OCI-LY7 (cell line): ENCODE results near the gene DOCK3. TPM values are rescaled to one million over a fixed set of nuclear protein-coding genes. Genes with fewer than 3 reads are reported as not detected.

Source experiments
- BruUV-seq: library from RNA; stranded (reverse); fragments of 400-500 nt; replicated peaks from 2 replicates; lab custom pipeline; 2021; lab: Mats Ljungman, UMichigan
- CTCF ChIA-PET: fragments of 300-600 bp; sonication (Branson Sonifier 250); formaldehyde crosslinking; loops from one replicate; lab custom pipeline; 2022; ENCODE audit warnings: antibody characterized with exemption; ENCODE audit not compliant: unreplicated experiment; lab: Charles Lee
- POLR2A ChIA-PET: fragments of 300-600 bp; sonication (Branson Sonifier 250); formaldehyde crosslinking; loops from one replicate; lab custom pipeline; 2022; ENCODE audit warnings: antibody characterized with exemption; lab: Charles Lee
- DNase-seq: peaks from one replicate; pipeline ENCODE4 v3.0.0-alpha.2; 2015; ENCODE audit warnings: low spot score
- H2AFZ ChIP-seq: fragments of 200-600 bp; sonication (generic), shearing (Covaris generic); 2 replicates; pipeline ENCODE4 v1.6.1; 2014; ENCODE audit warnings: mild to moderate bottlenecking, antibody characterized with exemption, low read length, moderate library complexity
- H3K27ac ChIP-seq: fragments of 200-600 bp; sonication (generic); 2 replicates; pipeline ENCODE4 v1.5.1; 2014; ENCODE audit warnings: mixed run types, low read depth, mild to moderate bottlenecking, moderate library complexity, low read length, inconsistent platforms; ENCODE audit not compliant: poor library complexity, severe bottlenecking
- H3K36me3 ChIP-seq: fragments of 200-600 bp; sonication (generic); 2 replicates; pipeline ENCODE4 v1.6.1; 2014; ENCODE audit warnings: mild to moderate bottlenecking, antibody characterized with exemption, low read length, moderate library complexity, mixed read lengths; ENCODE audit not compliant: insufficient read depth
- H3K4me1 ChIP-seq: fragments of 200-600 bp; sonication (generic); 2 replicates; pipeline ENCODE4 v1.5.1; 2014; ENCODE audit warnings: mild to moderate bottlenecking, low read length; ENCODE audit not compliant: insufficient read depth, poor library complexity, severe bottlenecking
- H3K4me2 ChIP-seq: fragments of 200-600 bp; sonication (generic); 2 replicates; pipeline ENCODE4 v1.6.1; 2014; ENCODE audit warnings: mild to moderate bottlenecking, low read length
- H3K4me3 ChIP-seq: fragments of 200-600 bp; sonication (generic); 2 replicates; pipeline ENCODE4 v1.5.1; 2014; ENCODE audit warnings: mild to moderate bottlenecking, low read depth, low read length; ENCODE audit not compliant: poor library complexity, severe bottlenecking
- H3K79me2 ChIP-seq: fragments of 200-600 bp; sonication (generic); 2 replicates; pipeline ENCODE4 v1.6.1; 2016; ENCODE audit warnings: low read depth, mild to moderate bottlenecking, low read length, moderate library complexity, mixed read lengths; ENCODE audit not compliant: insufficient read depth
- H3K9me2 ChIP-seq: fragments of 200-600 bp; sonication (generic); 2 replicates; pipeline ENCODE4 v1.6.1; 2016; ENCODE audit warnings: mild to moderate bottlenecking, low read length, mixed read lengths; ENCODE audit not compliant: insufficient read depth
- H3K9me3 ChIP-seq: fragments of 200-600 bp; sonication (generic); 2 replicates; pipeline ENCODE4 v1.6.1; 2014; ENCODE audit warnings: mild to moderate bottlenecking, mixed run types, low read length, mixed read lengths
- H4K20me1 ChIP-seq: fragments of 200-600 bp; sonication (generic); 2 replicates; pipeline ENCODE4 v1.6.1; 2014; ENCODE audit warnings: mild to moderate bottlenecking, antibody characterized with exemption, low read length, moderate library complexity, mixed read lengths; ENCODE audit not compliant: insufficient read depth
- EZH2phosphoT487 ChIP-seq: fragments of 200-600 bp; sonication (generic); IDR thresholded peaks from 2 replicates; pipeline ENCODE4 v1.6.1; 2018; ENCODE audit warnings: low read depth, borderline replicate concordance, mild to moderate bottlenecking, mixed run types, antibody characterized with exemption, low read length, moderate library complexity, mixed read lengths
- intact Hi-C: fragments of 100-400 bp; cut with micrococcal nuclease; formaldehyde crosslinking; loops from one replicate; pipeline ENCODE4 v1.10.0; 2022; ENCODE audit not compliant: unreplicated experiment
- total RNA-seq, 2 experiments: library from RNA; depleted of rRNA in 1 of 2; stranded (reverse); fragments of >200 nt in 1 of 2; shearing (Covaris generic) in 1 of 2; gene quantifications; 2 replicates each; pipeline ENCODE4 v1.2.3, GENCODE V29; 2014 to 2022
- TF ChIP-seq, protein P1 (sequence below): fragments of 200-600 bp; sonication (generic); conservative IDR thresholded peaks from 2 replicates; pipeline ENCODE4 v1.5.1; 2014; ENCODE audit warnings: mild to moderate bottlenecking, antibody characterized with exemption, low read length, moderate library complexity, mixed read lengths

The DOCK3 gene
- total RNA-seq, 2 experiments from 2014 or later, result not detected

DNA sequence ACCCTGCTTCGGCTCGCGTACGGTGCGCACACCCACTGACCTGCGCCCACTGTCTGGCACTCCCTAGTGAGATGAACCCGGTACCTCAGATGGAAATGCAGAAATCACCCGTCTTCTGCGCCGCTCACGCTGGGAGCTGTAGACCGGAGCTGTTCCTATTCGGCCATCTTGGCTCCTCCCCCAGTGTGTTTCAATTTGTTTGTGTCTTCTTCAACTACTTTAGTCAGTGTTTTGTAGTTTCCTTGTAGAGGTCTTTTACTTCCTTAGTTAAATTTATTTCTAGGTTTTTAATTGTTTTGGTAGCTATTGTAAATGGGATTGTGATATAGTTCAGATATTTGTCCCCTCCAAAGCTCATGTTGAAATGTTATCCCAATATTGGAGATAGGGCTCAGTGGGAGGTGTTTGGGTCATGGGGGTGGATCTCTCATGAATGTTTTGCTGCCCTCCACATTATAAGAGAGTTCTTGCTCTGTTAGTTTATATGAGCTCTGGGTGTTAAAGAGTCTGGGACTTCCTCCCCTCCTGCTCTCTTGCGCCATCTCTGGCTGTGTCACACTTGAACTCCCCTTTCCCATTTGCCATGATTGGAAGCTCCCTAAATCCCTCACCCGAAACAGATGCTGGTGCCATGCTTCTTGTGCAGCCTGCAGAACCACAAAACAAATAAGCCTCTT lies 304.4 kb downstream of the DOCK3 start:
- Histone ChIP-seq H3K4me3 (no peak overlapping the region), H3K79me2 (no peaks in the 10 kb centered on the region), H4K20me1 (no peaks in the 10 kb centered on the region), H3K9me3 (no peaks in the 10 kb centered on the region), H3K9me2 (no peaks in the 10 kb centered on the region), H3K4me2 (no peak overlapping the region), H3K27ac (no peak overlapping the region), H2AFZ (no peak overlapping the region), H3K4me1 (no peaks in the 10 kb centered on the region), H3K36me3 (no peaks in the 10 kb centered on the region)
- ChIA-PET POLR2A (no interaction called here), CTCF (no interaction called here)
- TF ChIP-seq, protein P1, sequence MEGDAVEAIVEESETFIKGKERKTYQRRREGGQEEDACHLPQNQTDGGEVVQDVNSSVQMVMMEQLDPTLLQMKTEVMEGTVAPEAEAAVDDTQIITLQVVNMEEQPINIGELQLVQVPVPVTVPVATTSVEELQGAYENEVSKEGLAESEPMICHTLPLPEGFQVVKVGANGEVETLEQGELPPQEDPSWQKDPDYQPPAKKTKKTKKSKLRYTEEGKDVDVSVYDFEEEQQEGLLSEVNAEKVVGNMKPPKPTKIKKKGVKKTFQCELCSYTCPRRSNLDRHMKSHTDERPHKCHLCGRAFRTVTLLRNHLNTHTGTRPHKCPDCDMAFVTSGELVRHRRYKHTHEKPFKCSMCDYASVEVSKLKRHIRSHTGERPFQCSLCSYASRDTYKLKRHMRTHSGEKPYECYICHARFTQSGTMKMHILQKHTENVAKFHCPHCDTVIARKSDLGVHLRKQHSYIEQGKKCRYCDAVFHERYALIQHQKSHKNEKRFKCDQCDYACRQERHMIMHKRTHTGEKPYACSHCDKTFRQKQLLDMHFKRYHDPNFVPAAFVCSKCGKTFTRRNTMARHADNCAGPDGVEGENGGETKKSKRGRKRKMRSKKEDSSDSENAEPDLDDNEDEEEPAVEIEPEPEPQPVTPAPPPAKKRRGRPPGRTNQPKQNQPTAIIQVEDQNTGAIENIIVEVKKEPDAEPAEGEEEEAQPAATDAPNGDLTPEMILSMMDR, result peak; percentile 50
- TF ChIP-seq EZH2phosphoT487, result no peak
- DNase-seq, result no peak
- BruUV-seq, result no TSS peak
- intact Hi-C loops, result loop anchor here (10.0 kb wide), 1 partner anchor 364 kb away; the partner anchor contains the start of genes CISH and MAPKAPK3

DNA sequence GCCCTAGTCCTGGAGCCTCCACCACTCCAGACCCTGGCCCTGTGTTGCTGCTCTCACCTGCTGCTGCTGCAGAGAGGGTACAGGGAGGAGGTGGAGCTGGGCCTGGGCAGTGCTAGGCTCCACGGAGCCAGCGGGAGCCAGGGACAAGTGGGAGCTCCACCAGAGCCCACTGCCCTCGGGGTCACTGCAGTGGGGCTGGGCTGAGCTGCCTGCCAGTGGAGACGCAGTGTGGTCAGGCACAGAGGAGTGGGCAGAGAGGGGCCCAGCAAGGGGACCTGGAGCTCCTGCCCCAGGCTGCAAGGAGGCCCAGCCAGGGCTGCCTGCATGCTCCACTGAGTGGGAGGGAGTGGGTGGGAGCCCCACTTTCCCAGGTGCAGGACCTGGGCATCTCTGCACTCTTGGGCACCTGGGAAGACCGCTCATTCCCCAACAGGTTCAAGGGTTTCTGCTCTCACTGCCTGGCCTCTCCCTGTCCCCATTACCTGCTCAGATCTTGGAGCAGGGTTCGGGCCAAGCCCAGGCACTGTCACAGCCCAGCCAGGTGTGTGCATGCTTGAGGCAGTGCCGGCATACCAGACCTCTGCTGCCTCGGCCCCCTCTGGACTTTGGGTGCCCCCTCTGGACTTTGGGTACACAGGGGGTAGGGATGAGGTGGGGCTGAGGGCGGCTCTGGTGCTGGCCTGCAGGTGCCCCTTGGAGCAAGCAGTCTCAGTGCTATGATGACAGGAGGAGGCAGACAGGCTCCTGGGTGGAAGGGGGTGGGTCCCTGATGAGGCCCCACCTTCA lies 308.0 kb downstream of the DOCK3 start:
- Histone ChIP-seq H2AFZ (no peak overlapping the region), H3K4me2 (no peak overlapping the region), H3K79me2 (no peaks in the 10 kb centered on the region), H3K36me3 (no peaks in the 10 kb centered on the region), H3K4me3 (no peak overlapping the region), H3K27ac (no peak overlapping the region), H3K4me1 (no peaks in the 10 kb centered on the region), H4K20me1 (no peaks in the 10 kb centered on the region), H3K9me2 (no peaks in the 10 kb centered on the region), H3K9me3 (no peaks in the 10 kb centered on the region)
- no TSS peak for BruUV-seq
- ChIA-PET POLR2A (interaction anchor here (0.6 kb wide), 1 partner anchor 13 kb away, joined by 3 read pairs; no protein-coding TSS in a partner anchor), CTCF (no interaction called here)
- intact Hi-C loops, result no loop called here
- DNase-seq, result no peak
- TF ChIP-seq, protein P1, result no peak
- TF ChIP-seq EZH2phosphoT487, result no peak
